Ishikawa (cell line): ENCODE measurements around the gene DTNBP1.

Source experiments
- CEBPB ChIP-seq: IDR thresholded peaks from 2 replicates; pipeline ENCODE4 v1.6.1; 2012
- CREB1 ChIP-seq: IDR thresholded peaks from 2 replicates; pipeline ENCODE4 v1.6.1; 2012; ENCODE audit warnings: low read depth
- EGR1 ChIP-seq: IDR thresholded peaks from 2 replicates; pipeline ENCODE4 v1.6.1; 2012
- EP300 ChIP-seq: IDR thresholded peaks from 2 replicates; pipeline ENCODE4 v1.6.1; 2012; ENCODE audit warnings: borderline replicate concordance
- FOXM1 ChIP-seq: IDR thresholded peaks from 2 replicates; pipeline ENCODE4 v1.6.1; 2012; ENCODE audit warnings: low read depth, borderline replicate concordance
- NFIC ChIP-seq: IDR thresholded peaks from 2 replicates; pipeline ENCODE4 v1.6.1; 2012
- RAD21 ChIP-seq: IDR thresholded peaks from 2 replicates; pipeline ENCODE4 v1.6.1; 2012; ENCODE audit warnings: low read depth
- TAF1 ChIP-seq: IDR thresholded peaks from 2 replicates; pipeline ENCODE4 v1.6.1; 2012; ENCODE audit warnings: low read depth, mild to moderate bottlenecking
- TCF12 ChIP-seq: IDR thresholded peaks from 2 replicates; pipeline ENCODE4 v1.6.1; 2012; ENCODE audit warnings: low read depth
- TEAD4 ChIP-seq: IDR thresholded peaks from 2 replicates; pipeline ENCODE4 v1.6.1; 2012
- YY1 ChIP-seq: IDR thresholded peaks from 2 replicates; pipeline ENCODE4 v1.6.1; 2012; ENCODE audit warnings: low read depth
- ZBTB7A ChIP-seq: IDR thresholded peaks from 2 replicates; pipeline ENCODE4 v1.6.1; 2012; ENCODE audit warnings: low read depth
- TF ChIP-seq, protein P1 (sequence below): IDR thresholded peaks from 2 replicates; pipeline ENCODE4 v1.6.1; 2012; ENCODE audit warnings: low read depth, mild to moderate bottlenecking
- TF ChIP-seq, protein P2 (sequence below): IDR thresholded peaks from 2 replicates; pipeline ENCODE4 v1.6.1; 2012
- TF ChIP-seq, protein P3 (sequence below): IDR thresholded peaks from 2 replicates; pipeline ENCODE4 v1.6.1; 2012

The DTNBP1 gene

DNA sequence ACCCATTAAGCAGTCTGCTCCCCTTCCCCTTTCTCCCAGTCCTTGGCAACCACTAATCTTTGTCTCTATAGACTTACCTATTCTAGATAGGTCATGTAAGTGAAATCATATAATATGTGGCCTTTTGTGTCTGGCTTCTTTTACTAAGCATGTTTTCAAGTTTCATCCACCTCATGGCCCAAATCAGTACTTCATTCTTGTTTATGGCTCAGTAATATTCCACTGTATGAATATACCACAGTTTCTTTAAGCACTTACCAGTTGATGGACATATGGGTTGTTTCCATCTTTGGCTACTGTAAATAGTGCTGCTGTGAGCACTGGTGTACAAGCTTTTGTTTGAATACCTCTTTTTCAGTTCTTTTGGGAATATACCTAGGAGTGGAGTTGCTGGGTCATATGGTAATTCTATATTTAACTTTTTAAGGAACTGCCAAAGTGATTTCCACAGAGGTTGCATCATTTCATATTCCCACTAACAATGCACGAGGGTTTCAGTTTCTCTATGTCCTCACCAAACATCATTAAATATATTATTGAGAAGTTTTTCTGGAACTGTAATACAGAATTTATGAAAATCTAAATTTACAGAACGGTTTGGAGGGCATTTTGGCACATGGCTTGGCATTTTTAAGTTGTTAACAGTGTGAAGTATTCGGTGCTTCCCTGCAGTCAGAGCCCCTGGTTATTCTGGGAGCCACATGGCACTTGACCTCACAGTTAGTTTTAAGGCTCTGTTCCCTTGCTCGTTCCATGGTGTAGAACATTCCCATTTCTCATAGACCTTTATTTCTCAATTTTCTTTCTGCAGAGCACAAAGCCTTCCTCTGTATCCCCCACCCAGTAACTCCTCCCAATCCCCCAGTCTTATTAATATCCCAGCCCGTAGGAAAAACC, 27.0 kb upstream of the DTNBP1 start:
- no peak for TF ChIP-seq CEBPB
- TF ChIP-seq RAD21 = no peak
- no peak for TF ChIP-seq FOXM1
- TF ChIP-seq, protein P1, sequence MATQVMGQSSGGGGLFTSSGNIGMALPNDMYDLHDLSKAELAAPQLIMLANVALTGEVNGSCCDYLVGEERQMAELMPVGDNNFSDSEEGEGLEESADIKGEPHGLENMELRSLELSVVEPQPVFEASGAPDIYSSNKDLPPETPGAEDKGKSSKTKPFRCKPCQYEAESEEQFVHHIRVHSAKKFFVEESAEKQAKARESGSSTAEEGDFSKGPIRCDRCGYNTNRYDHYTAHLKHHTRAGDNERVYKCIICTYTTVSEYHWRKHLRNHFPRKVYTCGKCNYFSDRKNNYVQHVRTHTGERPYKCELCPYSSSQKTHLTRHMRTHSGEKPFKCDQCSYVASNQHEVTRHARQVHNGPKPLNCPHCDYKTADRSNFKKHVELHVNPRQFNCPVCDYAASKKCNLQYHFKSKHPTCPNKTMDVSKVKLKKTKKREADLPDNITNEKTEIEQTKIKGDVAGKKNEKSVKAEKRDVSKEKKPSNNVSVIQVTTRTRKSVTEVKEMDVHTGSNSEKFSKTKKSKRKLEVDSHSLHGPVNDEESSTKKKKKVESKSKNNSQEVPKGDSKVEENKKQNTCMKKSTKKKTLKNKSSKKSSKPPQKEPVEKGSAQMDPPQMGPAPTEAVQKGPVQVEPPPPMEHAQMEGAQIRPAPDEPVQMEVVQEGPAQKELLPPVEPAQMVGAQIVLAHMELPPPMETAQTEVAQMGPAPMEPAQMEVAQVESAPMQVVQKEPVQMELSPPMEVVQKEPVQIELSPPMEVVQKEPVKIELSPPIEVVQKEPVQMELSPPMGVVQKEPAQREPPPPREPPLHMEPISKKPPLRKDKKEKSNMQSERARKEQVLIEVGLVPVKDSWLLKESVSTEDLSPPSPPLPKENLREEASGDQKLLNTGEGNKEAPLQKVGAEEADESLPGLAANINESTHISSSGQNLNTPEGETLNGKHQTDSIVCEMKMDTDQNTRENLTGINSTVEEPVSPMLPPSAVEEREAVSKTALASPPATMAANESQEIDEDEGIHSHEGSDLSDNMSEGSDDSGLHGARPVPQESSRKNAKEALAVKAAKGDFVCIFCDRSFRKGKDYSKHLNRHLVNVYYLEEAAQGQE = no peak
- no peak for TF ChIP-seq ZBTB7A
- TF ChIP-seq CREB1 = no peak
- TF ChIP-seq TCF12 = no peak
- TF ChIP-seq, protein P2, sequence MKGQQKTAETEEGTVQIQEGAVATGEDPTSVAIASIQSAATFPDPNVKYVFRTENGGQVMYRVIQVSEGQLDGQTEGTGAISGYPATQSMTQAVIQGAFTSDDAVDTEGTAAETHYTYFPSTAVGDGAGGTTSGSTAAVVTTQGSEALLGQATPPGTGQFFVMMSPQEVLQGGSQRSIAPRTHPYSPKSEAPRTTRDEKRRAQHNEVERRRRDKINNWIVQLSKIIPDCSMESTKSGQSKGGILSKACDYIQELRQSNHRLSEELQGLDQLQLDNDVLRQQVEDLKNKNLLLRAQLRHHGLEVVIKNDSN = no peak
- TF ChIP-seq NFIC = no peak
- TF ChIP-seq YY1 = no peak
- TF ChIP-seq TEAD4 = no peak

DNA sequence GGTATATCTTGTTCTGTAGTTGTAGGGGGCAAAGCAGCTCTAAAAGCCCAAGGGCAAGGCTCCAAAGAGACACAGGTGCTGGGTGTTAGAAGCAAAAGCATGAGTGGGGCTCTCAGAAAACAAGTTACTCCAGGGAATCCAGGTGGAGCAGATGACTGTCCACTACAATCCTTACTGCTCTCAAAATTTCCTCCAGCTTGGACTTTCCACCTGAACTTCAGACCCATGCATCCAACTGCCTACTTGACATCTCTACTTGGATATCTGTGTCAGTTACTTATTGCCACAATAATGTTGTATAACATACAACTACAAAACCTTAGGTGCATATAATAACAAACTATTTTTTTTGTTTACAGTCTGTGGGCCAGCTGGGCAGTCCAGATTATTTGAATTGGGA, 22.8 kb upstream of the DTNBP1 start:
- TF ChIP-seq EP300 = no peak
- TF ChIP-seq TEAD4 = no peak

DNA sequence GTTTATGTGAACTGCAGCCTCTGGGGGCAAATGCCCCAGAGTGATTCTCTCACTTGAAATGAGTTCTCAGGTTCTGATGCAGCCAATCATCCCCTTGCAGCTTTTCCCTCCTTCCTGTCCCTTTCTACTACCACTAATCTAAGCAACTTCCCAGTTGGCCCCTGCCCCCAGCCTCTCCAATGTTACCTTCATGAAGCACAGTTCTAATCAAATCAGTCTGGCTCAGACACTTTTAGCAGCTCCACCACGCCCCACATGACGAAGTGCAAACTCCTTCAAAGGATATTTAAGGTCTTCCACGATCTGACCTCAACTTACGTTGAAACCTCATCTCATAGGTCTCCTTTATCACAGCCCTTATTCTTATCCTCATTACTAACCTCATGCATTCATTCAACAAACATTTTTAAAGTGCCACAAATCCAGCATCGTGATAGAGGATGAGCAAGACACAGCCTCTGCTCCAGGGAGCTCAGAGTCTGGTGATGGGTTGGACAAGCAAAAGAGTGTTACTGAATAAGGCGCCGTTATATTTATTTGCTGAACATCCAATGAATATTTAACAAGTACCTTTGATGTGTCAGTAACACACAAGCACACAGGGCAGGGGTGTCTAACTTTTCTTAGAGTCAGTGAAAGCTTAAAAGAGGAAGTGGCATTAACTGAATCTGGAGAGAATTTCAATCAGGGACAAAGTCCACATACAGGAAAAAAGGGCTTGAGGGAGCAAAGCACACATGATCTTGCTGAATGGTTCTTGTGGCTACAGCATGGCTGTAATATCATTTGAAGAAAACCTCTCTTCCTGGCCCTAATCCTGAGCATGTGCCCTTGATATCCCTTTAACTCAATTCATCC, 20.4 kb upstream of the DTNBP1 start:
- TF ChIP-seq, protein P3, sequence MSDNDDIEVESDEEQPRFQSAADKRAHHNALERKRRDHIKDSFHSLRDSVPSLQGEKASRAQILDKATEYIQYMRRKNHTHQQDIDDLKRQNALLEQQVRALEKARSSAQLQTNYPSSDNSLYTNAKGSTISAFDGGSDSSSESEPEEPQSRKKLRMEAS = no peak
- TF ChIP-seq TEAD4 (no peak), YY1 (no peak), CREB1 (no peak)

DNA sequence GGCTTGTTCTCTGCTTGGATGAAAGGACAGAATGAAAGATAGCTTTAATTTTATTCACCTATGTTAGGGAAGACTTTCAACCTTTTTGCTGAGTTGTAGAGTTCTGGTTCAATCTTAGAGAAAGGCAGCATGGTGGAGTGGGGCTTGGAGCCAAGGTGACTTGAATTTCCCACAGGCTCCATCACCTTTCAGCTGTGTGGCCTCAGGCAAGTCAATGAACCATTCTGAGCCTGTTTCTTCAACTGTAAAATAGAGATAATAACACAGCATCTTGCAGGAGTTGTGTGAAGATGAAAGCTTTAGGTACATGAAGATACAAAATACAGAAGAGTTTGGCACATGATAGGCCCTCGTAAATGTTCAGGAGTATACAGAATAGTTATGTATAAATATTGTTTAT, 19.1 kb upstream of the DTNBP1 start:
- TF ChIP-seq CEBPB = no peak
- TF ChIP-seq, protein P3 = no peak
- TF ChIP-seq FOXM1 = no peak
- no peak for TF ChIP-seq ZBTB7A
- TF ChIP-seq TEAD4 = no peak
- TF ChIP-seq, protein P1 = no peak
- TF ChIP-seq RAD21 = no peak
- TF ChIP-seq, protein P2 = no peak
- no peak for TF ChIP-seq EP300
- TF ChIP-seq YY1 = no peak
- TF ChIP-seq EGR1 = no peak

DNA sequence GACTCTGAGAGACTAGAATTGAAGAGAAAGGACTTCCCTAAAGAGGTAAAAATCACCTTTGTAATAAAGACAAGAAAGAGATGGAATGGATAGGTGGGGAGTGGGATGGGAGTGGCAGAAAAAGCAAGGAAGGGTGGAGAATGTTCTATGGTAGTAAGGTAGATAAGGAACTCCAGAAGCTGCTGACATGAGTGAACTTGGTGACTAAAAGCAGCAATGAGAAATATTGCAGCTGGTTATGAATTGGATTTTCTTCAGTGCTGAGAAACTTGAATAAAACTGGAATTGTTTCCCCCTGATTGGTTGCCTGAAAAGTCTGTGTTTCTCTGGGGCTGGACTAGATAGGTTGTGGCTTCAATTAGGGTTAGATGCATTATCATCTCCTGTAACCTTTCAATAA, 15.7 kb upstream of the DTNBP1 start:
- TF ChIP-seq RAD21 (no peak), ZBTB7A (no peak), CEBPB (no peak), EGR1 (no peak), FOXM1 (no peak), TAF1 (no peak), NFIC (no peak)
- TF ChIP-seq, protein P3 = no peak
- TF ChIP-seq, protein P1 = no peak
- TF ChIP-seq, protein P2 = no peak
